Endothelial cell (in vitro differentiated cells): ENCODE results near the gene FUZ. TPM values are rescaled to one million over a fixed set of nuclear protein-coding genes. Genes with fewer than 3 reads are reported as not detected.

Experiments used
- DNase-seq: peaks from one replicate; pipeline ENCODE4 v3.0.0; 2021; ENCODE audit warnings: low spot score
- H3K27ac Mint-ChIP-seq: one replicate; pipeline ENCODE4 v1.8.0; 2021; ENCODE audit warnings: mixed read lengths, inconsistent platforms; ENCODE audit not compliant: unreplicated experiment
- H3K27me3 Mint-ChIP-seq: one replicate; pipeline ENCODE4 v1.8.0; 2021; ENCODE audit warnings: mild to moderate bottlenecking, moderate library complexity, mixed read lengths, inconsistent platforms; ENCODE audit not compliant: unreplicated experiment
- H3K36me3 Mint-ChIP-seq: one replicate; pipeline ENCODE4 v1.8.0; 2021; ENCODE audit warnings: mild to moderate bottlenecking, low read depth, mixed read lengths, inconsistent platforms; ENCODE audit not compliant: unreplicated experiment
- H3K4me1 Mint-ChIP-seq: one replicate; pipeline ENCODE4 v1.8.0; 2021; ENCODE audit warnings: mild to moderate bottlenecking, mixed read lengths, inconsistent platforms; ENCODE audit not compliant: unreplicated experiment
- H3K4me3 Mint-ChIP-seq: one replicate; pipeline ENCODE4 v1.8.0; 2021; ENCODE audit warnings: mild to moderate bottlenecking, mixed read lengths, inconsistent platforms; ENCODE audit not compliant: unreplicated experiment
- H3K9me3 Mint-ChIP-seq: one replicate; pipeline ENCODE4 v1.8.0; 2021; ENCODE audit warnings: mixed read lengths, inconsistent platforms; ENCODE audit not compliant: unreplicated experiment
- total RNA-seq: library from RNA; stranded (reverse); fragmentation: NEBNext Ultra II Directional; extraction: Animal tissue kit (Norgen Biotek cat#: 25700); gene quantifications from one replicate; pipeline ENCODE4 v1.2.1, GENCODE V29; 2021; ENCODE audit not compliant: unreplicated experiment
- TF ChIP-seq, protein P1 (sequence below): fragments of 200-600 bp; sonication (generic); IDR thresholded peaks from one replicate; pipeline ENCODE4 v1.5.0; 2021; ENCODE audit warnings: antibody characterized with exemption; ENCODE audit not compliant: unreplicated experiment

FUZ gene
- total RNA-seq, 1 donor from 2014 or later = 15.6 TPM

DNA sequence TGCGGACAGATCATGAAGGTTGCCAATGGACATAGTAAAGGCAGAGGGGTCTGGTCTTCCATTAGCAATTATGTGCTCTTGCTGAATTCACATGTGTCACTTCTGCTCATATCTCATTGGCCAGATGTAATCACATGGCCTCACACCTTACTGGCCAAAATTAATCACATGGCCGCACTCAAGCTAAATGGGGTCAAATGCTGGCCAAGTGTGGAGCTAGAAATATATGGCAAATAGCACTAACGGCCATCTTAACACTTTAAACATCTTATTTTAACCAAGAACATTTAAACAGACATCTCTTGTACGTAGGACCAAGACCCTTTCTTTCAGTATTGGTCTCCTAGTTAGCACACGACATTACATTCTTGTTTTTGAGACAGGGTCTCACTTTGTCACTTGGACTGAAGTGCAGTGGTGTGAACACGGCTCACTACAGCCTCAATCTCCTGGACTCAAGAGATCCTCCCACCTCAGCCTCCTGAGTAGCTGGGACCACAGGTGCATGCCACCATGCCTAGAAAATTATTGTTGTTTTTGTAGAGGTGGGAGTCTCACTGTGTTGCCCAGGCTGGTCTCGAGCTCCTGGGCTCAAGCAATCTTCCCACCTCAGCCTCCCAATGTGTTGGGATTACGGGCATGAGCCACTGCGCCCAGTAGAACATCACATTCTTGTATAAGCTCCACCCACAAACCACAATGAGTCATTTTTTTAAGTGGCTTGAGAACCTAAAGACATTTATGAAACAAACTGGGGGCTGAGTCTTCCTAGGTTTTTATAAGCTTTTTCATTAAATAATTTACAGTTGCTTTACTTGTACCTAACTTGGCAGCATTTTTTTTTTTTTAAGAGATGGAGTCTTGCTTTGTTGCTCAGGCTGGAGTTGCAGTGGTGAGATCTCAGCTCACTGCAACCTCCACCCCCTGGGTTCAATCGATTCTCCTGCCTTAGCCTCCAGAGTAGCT, 34.9 kb upstream of the FUZ start:
- peaks cover 24% of the 10 kb centered on the region for H3K27me3 Mint-ChIP-seq
- H3K36me3 Mint-ChIP-seq = peaks cover 25% of the 10 kb centered on the region
- TF ChIP-seq, protein P1, sequence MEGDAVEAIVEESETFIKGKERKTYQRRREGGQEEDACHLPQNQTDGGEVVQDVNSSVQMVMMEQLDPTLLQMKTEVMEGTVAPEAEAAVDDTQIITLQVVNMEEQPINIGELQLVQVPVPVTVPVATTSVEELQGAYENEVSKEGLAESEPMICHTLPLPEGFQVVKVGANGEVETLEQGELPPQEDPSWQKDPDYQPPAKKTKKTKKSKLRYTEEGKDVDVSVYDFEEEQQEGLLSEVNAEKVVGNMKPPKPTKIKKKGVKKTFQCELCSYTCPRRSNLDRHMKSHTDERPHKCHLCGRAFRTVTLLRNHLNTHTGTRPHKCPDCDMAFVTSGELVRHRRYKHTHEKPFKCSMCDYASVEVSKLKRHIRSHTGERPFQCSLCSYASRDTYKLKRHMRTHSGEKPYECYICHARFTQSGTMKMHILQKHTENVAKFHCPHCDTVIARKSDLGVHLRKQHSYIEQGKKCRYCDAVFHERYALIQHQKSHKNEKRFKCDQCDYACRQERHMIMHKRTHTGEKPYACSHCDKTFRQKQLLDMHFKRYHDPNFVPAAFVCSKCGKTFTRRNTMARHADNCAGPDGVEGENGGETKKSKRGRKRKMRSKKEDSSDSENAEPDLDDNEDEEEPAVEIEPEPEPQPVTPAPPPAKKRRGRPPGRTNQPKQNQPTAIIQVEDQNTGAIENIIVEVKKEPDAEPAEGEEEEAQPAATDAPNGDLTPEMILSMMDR = no peak
- no peaks in the 10 kb centered on the region for H3K9me3 Mint-ChIP-seq
- H3K4me3 Mint-ChIP-seq = peak overlapping the region; percentile 87
- no peak for DNase-seq
- H3K27ac Mint-ChIP-seq = no peak overlapping the region
- peaks cover 21% of the 10 kb centered on the region for H3K4me1 Mint-ChIP-seq

DNA sequence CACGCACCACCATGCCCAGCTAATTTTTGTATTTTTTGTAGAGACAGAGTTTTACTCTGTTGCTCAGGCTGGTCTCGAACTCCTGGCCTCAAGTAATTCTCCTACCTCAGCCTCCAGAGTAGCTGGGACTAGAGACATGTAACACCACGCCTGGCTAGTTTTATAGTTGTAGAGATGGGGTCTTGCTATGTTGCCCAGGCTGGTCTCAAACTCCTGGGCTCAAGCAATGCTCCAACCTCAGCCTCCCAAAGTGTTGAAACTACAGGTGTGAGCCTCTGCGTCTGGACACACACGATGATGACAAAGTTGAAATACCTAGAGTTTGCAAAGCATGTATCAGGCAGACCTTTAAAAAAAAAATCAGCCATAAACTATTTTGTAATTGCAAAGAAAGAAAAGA, 33.3 kb upstream of the FUZ start:
- TF ChIP-seq, protein P1 = no peak
- H3K9me3 Mint-ChIP-seq = no peaks in the 10 kb centered on the region
- peaks cover 17% of the 10 kb centered on the region for H3K27me3 Mint-ChIP-seq
- H3K4me1 Mint-ChIP-seq = peaks cover 10% of the 10 kb centered on the region
- peaks cover 16% of the 10 kb centered on the region for H3K36me3 Mint-ChIP-seq
- no peak overlapping the region for H3K27ac Mint-ChIP-seq
- H3K4me3 Mint-ChIP-seq = no peak overlapping the region
- DNase-seq = no peak

DNA sequence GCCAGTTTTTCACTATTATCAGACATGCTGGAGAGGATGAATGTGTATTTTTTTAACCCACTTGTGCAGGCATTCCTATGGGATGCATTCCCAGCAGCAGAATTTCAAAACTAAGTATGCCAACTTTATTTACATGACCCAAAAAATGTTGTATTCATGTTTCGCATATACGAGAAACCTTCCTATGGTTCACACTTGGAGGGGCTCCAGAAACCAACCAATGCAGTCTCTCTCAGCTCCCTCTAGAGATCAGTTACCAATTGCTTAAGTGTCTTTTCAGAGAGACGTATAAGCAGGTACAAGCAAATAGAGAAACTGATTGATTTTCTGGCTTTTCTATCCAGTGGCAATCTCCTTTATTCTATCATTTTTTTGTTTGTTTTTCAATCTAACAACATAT, 32.3 kb upstream of the FUZ start:
- Mint-ChIP-seq H3K27me3 (peaks cover 14% of the 10 kb centered on the region), H3K36me3 (peaks cover 20% of the 10 kb centered on the region), H3K9me3 (no peaks in the 10 kb centered on the region), H3K4me3 (no peak overlapping the region), H3K27ac (no peak overlapping the region), H3K4me1 (peaks cover 10% of the 10 kb centered on the region)
- DNase-seq = no peak
- TF ChIP-seq, protein P1 = no peak

DNA sequence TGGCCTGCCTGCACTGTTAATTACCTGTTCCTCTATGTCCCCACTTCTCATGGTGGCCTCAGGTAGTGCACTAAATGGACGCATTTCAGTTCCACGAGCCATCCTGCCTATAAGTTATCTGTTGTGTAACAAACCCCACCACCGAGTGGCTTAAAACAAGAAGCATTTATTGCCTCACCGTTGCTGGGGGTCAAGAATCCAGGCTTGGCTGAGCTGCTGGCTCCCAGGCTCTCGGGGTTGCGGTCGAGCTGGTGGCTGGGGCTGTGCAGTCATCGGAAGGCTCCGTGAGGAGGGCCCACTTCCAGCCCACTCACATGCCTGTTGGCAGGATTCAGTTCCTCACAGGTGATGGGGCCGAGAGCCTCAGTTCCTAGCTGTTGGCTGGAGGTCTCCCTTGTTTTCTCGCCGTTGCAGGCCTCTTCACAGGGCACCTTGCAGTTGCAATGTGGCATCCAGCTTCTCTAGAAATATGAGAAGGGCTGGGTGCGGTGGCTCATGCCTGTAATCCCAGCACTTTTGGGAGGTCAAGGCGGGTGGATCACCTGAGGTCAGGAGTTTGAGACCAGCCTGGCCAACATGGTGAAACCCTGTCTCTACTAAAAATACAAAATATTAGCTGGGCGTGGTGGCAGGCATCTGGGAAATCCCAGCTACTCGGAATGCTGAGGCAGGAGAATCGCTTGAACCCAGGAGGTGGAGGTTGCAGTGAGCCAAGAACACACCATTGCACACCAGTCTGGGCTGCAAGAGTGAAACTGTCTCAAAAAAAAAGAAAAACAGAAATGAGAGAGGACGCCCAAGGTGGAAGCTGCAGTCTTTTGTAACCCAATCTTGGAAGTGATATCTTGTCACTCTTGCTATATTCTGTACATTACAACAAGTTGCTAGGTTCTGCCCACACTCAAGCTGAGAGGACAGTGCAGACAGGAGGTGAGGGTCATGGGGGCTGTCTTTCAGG, 31.3 kb upstream of the FUZ start:
- H3K9me3 Mint-ChIP-seq = no peaks in the 10 kb centered on the region
- TF ChIP-seq, protein P1 = no peak
- peaks cover 20% of the 10 kb centered on the region for H3K36me3 Mint-ChIP-seq
- no peak overlapping the region for H3K27ac Mint-ChIP-seq
- peaks cover 9% of the 10 kb centered on the region for H3K27me3 Mint-ChIP-seq
- H3K4me1 Mint-ChIP-seq = peaks cover 4% of the 10 kb centered on the region
- no peak overlapping the region for H3K4me3 Mint-ChIP-seq
- DNase-seq = no peak
